WTC11 (cell line): ENCODE measurements around the gene PAK5. TPM values are rescaled to one million over a fixed set of nuclear protein-coding genes. Genes with fewer than 3 reads are reported as not detected.

Experiments
- ATAC-seq: fragments of 200-7000 bp; cut with Tn5 transposase; 2 replicates; pipeline ENCODE4 v1.10.0; 2021; ENCODE audit warnings: mild to moderate bottlenecking, moderate library complexity
- CTCF ChIA-PET: fragments of 300-600 bp; sonication (Branson Sonifier 250); formaldehyde crosslinking; loops from one replicate; lab custom pipeline; 2021; ENCODE audit warnings: antibody characterized with exemption; lab: Charles Lee
- POLR2A ChIA-PET: fragments of 350-600 bp; sonication (Branson Sonifier 250); formaldehyde crosslinking; loops from one replicate; lab custom pipeline; 2021; ENCODE audit warnings: antibody characterized with exemption; lab: Charles Lee
- DNase-seq: peaks from one replicate; pipeline ENCODE4 v3.0.0; 2021; ENCODE audit warnings: low spot score
- H3K27ac Mint-ChIP-seq: 2 replicates; pipeline ENCODE4 v1.8.0; 2021; ENCODE audit warnings: mixed read lengths
- H3K27me3 Mint-ChIP-seq: 2 replicates; pipeline ENCODE4 v1.8.0; 2021; ENCODE audit warnings: low read depth, mild to moderate bottlenecking, moderate library complexity, mixed read lengths
- H3K36me3 Mint-ChIP-seq: 2 replicates; pipeline ENCODE4 v1.8.0; 2021; ENCODE audit warnings: mixed read lengths
- H3K4me1 Mint-ChIP-seq: 2 replicates; pipeline ENCODE4 v1.8.0; 2022; ENCODE audit warnings: mixed read lengths
- H3K4me3 Mint-ChIP-seq: 2 replicates; pipeline ENCODE4 v1.8.0; 2021; ENCODE audit warnings: mild to moderate bottlenecking, moderate library complexity, mixed read lengths
- H3K9me3 Mint-ChIP-seq: 2 replicates; pipeline ENCODE4 v1.8.0; 2021; ENCODE audit warnings: mixed read lengths
- ETV6 ChIP-seq: sonication (generic); formaldehyde crosslinking; IDR thresholded peaks from 2 replicates; pipeline ENCODE4 v1.8.1; 2022; ENCODE audit warnings: mild to moderate bottlenecking, missing genetic modification reagents
- FOXJ3 ChIP-seq: sonication (generic); formaldehyde crosslinking; IDR thresholded peaks from 2 replicates; pipeline ENCODE4 v1.9.0; 2021; ENCODE audit warnings: missing genetic modification reagents, mild to moderate bottlenecking, borderline replicate concordance
- JUN ChIP-seq: sonication (generic); formaldehyde crosslinking; IDR thresholded peaks from 2 replicates; pipeline ENCODE4 v1.8.0; 2023; ENCODE audit warnings: mild to moderate bottlenecking, missing genetic modification reagents
- KAT7 ChIP-seq: sonication (generic); formaldehyde crosslinking; IDR thresholded peaks from 2 replicates; pipeline ENCODE4 v1.8.1; 2023; ENCODE audit warnings: missing genetic modification reagents, mild to moderate bottlenecking, borderline replicate concordance
- MXD4 ChIP-seq: fragments of 250-450 bp; sonication (Bioruptor Pico); IDR thresholded peaks from 2 replicates; pipeline ENCODE4 v1.8.0; 2021; ENCODE audit warnings: mild to moderate bottlenecking, moderate library complexity, borderline replicate concordance
- NFATC4 ChIP-seq: fragments of 250-450 bp; sonication (Bioruptor Pico); IDR thresholded peaks from 2 replicates; pipeline ENCODE4 v1.9.0; 2021; ENCODE audit warnings: mild to moderate bottlenecking
- NR3C1 ChIP-seq: sonication (generic); formaldehyde crosslinking; conservative IDR thresholded peaks from 2 replicates; pipeline ENCODE4 v1.8.1; 2023; ENCODE audit warnings: low read depth, mild to moderate bottlenecking, missing genetic modification reagents
- PRRX2 ChIP-seq: fragments of 250-450 bp; sonication (Bioruptor Pico); IDR thresholded peaks from 2 replicates; pipeline ENCODE4 v1.8.0; 2021; ENCODE audit warnings: mild to moderate bottlenecking
- SMAD3 ChIP-seq: sonication (generic); formaldehyde crosslinking; IDR thresholded peaks from 2 replicates; pipeline ENCODE4 v1.8.0; 2022; ENCODE audit warnings: missing genetic modification reagents, mild to moderate bottlenecking, borderline replicate concordance
- SMAD4 ChIP-seq: sonication (generic); formaldehyde crosslinking; IDR thresholded peaks from 2 replicates; pipeline ENCODE4 v1.8.0; 2022; ENCODE audit warnings: mild to moderate bottlenecking, missing genetic modification reagents
- SOX15 ChIP-seq: fragments of 250-450 bp; sonication (Bioruptor Pico); IDR thresholded peaks from 2 replicates; pipeline ENCODE4 v1.9.0; 2021; ENCODE audit warnings: mild to moderate bottlenecking
- TEAD1 ChIP-seq: sonication (generic); formaldehyde crosslinking; IDR thresholded peaks from 2 replicates; pipeline ENCODE4 v1.8.0; 2022; ENCODE audit warnings: mild to moderate bottlenecking, missing genetic modification reagents
- ZBTB21 ChIP-seq: sonication (generic); formaldehyde crosslinking; IDR thresholded peaks from 2 replicates; pipeline ENCODE4 v1.8.1; 2023; ENCODE audit warnings: mild to moderate bottlenecking, missing genetic modification reagents, borderline replicate concordance
- ZNF232 ChIP-seq: sonication (generic); formaldehyde crosslinking; IDR thresholded peaks from 2 replicates; pipeline ENCODE4 v1.8.0; 2022; ENCODE audit warnings: mild to moderate bottlenecking, missing genetic modification reagents
- ZNF263 ChIP-seq: sonication (generic); formaldehyde crosslinking; IDR thresholded peaks from 2 replicates; pipeline ENCODE4 v1.8.1; 2022; ENCODE audit warnings: low read depth, mild to moderate bottlenecking, moderate library complexity, missing genetic modification reagents
- ZNF671 ChIP-seq: fragments of 250-450 bp; sonication (Bioruptor Pico); IDR thresholded peaks from 2 replicates; pipeline ENCODE4 v1.8.0; 2021; ENCODE audit warnings: mild to moderate bottlenecking
- total RNA-seq: library from RNA; stranded (reverse); gene quantifications from 3 replicates; pipeline ENCODE4 v1.2.3, GENCODE V29; 2021
- TF ChIP-seq, protein P1 (sequence below): sonication (generic); formaldehyde crosslinking; IDR thresholded peaks from 2 replicates; pipeline ENCODE4 v1.8.0; 2023; ENCODE audit warnings: mild to moderate bottlenecking, missing genetic modification reagents
- TF ChIP-seq, protein P2 (sequence below): sonication (generic); formaldehyde crosslinking; IDR thresholded peaks from 2 replicates; pipeline ENCODE4 v1.8.1; 2022; ENCODE audit warnings: missing genetic modification reagents, borderline replicate concordance
- TF ChIP-seq, protein P3 (sequence below): sonication (generic); formaldehyde crosslinking; IDR thresholded peaks from 2 replicates; pipeline ENCODE4 v1.8.0; 2022; ENCODE audit warnings: mild to moderate bottlenecking, missing genetic modification reagents
- TF ChIP-seq, protein P4 (sequence below): sonication (generic); formaldehyde crosslinking; IDR thresholded peaks from 2 replicates; pipeline ENCODE4 v1.8.1; 2023; ENCODE audit warnings: mild to moderate bottlenecking, missing genetic modification reagents, moderate library complexity
- TF ChIP-seq, protein P5 (sequence below): sonication (generic); formaldehyde crosslinking; conservative IDR thresholded peaks from 2 replicates; pipeline ENCODE4 v1.8.1; 2023; ENCODE audit warnings: mild to moderate bottlenecking, low read depth, missing genetic modification reagents, moderate library complexity
- TF ChIP-seq, protein P6 (sequence below): sonication (generic); formaldehyde crosslinking; IDR thresholded peaks from 2 replicates; pipeline ENCODE4 v1.8.1; 2023; ENCODE audit warnings: mild to moderate bottlenecking, missing genetic modification reagents

The PAK5 gene
- total RNA-seq, 1 experiment from 2014 or later = 0.31 TPM

DNA sequence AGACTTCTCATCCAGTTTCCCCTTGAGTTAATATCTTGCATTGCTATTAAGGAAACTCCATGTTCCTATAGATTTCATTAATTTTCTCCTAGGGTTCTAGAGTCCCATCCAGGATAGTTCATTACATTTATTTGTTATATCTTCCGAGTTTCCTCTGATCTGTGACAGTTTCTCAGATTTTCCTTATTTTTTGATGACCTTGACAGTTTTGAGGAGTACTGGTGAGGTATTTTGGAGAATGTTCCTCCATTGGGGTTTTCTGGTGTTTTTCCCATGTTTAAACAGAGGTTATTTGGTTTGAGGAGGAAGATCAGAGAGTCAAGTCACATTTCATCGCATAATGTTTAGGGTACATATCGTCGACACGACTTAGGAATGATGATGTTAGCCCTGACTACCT is 256.7 kb downstream of the PAK5 start:
- no peak for DNase-seq
- Mint-ChIP-seq H3K36me3 (no peaks in the 10 kb centered on the region), H3K4me1 (peaks cover 7% of the 10 kb centered on the region), H3K4me3 (no peak overlapping the region), H3K27me3 (peaks cover 6% of the 10 kb centered on the region; the same call in 1 of the 2 replicates), H3K9me3 (no peaks in the 10 kb centered on the region), H3K27ac (no peak overlapping the region)
- ChIA-PET POLR2A (no interaction called here), CTCF (no interaction called here)
- no peak for ATAC-seq
- TF ChIP-seq JUN (CRISPR knock-in tag) = no peak
- TF ChIP-seq, protein P1, sequence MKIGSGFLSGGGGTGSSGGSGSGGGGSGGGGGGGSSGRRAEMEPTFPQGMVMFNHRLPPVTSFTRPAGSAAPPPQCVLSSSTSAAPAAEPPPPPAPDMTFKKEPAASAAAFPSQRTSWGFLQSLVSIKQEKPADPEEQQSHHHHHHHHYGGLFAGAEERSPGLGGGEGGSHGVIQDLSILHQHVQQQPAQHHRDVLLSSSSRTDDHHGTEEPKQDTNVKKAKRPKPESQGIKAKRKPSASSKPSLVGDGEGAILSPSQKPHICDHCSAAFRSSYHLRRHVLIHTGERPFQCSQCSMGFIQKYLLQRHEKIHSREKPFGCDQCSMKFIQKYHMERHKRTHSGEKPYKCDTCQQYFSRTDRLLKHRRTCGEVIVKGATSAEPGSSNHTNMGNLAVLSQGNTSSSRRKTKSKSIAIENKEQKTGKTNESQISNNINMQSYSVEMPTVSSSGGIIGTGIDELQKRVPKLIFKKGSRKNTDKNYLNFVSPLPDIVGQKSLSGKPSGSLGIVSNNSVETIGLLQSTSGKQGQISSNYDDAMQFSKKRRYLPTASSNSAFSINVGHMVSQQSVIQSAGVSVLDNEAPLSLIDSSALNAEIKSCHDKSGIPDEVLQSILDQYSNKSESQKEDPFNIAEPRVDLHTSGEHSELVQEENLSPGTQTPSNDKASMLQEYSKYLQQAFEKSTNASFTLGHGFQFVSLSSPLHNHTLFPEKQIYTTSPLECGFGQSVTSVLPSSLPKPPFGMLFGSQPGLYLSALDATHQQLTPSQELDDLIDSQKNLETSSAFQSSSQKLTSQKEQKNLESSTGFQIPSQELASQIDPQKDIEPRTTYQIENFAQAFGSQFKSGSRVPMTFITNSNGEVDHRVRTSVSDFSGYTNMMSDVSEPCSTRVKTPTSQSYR (CRISPR knock-in tag) = no peak
- TF ChIP-seq ZNF232 (CRISPR knock-in tag) = no peak
- TF ChIP-seq, protein P2, sequence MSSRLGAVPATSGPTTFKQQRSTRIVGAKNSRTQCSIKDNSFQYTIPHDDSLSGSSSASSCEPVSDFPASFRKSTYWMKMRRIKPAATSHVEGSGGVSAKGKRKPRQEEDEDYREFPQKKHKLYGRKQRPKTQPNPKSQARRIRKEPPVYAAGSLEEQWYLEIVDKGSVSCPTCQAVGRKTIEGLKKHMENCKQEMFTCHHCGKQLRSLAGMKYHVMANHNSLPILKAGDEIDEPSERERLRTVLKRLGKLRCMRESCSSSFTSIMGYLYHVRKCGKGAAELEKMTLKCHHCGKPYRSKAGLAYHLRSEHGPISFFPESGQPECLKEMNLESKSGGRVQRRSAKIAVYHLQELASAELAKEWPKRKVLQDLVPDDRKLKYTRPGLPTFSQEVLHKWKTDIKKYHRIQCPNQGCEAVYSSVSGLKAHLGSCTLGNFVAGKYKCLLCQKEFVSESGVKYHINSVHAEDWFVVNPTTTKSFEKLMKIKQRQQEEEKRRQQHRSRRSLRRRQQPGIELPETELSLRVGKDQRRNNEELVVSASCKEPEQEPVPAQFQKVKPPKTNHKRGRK (CRISPR knock-in tag) = no peak
- no peak for TF ChIP-seq SMAD4 (CRISPR knock-in tag)
- TF ChIP-seq, protein P3, sequence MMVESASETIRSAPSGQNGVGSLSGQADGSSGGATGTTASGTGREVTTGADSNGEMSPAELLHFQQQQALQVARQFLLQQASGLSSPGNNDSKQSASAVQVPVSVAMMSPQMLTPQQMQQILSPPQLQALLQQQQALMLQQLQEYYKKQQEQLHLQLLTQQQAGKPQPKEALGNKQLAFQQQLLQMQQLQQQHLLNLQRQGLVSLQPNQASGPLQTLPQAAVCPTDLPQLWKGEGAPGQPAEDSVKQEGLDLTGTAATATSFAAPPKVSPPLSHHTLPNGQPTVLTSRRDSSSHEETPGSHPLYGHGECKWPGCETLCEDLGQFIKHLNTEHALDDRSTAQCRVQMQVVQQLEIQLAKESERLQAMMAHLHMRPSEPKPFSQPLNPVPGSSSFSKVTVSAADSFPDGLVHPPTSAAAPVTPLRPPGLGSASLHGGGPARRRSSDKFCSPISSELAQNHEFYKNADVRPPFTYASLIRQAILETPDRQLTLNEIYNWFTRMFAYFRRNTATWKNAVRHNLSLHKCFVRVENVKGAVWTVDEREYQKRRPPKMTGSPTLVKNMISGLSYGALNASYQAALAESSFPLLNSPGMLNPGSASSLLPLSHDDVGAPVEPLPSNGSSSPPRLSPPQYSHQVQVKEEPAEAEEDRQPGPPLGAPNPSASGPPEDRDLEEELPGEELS (CRISPR knock-in tag) = no peak
- TF ChIP-seq, protein P4, sequence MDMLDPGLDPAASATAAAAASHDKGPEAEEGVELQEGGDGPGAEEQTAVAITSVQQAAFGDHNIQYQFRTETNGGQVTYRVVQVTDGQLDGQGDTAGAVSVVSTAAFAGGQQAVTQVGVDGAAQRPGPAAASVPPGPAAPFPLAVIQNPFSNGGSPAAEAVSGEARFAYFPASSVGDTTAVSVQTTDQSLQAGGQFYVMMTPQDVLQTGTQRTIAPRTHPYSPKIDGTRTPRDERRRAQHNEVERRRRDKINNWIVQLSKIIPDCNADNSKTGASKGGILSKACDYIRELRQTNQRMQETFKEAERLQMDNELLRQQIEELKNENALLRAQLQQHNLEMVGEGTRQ = no peak
- TF ChIP-seq FOXJ3 = no peak
- TF ChIP-seq NR3C1 (CRISPR knock-in tag) = no peak
- no peak for TF ChIP-seq KAT7 (CRISPR knock-in tag)
- TF ChIP-seq SOX15 (CRISPR knock-in tag) = no peak
- TF ChIP-seq ZNF671 (CRISPR knock-in tag) = no peak
- no peak for TF ChIP-seq NFATC4 (CRISPR knock-in tag)
- no peak for TF ChIP-seq SMAD3 (CRISPR knock-in tag)
- no peak for TF ChIP-seq TEAD1 (CRISPR knock-in tag)
- TF ChIP-seq PRRX2 (CRISPR knock-in tag) = no peak
- TF ChIP-seq ETV6 (CRISPR knock-in tag) = no peak

DNA sequence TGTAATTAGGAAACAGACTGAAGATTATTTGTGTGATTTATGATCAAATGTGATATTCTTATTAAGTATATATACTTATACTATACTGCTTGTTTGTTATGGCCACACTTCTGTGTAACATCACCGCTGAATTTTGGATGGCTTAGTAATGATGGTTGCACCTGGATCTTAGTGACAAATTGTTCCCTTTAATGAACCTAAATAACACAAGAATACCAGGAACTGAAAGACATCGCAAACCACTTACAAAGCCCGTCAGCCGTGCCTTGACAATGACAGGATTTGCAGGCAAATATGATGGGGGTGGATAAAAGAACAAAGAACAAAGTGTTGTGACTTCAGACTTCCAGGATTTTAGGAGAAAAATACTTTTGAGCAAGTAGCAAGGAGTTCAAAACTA is 257.4 kb downstream of the PAK5 start:
- no peaks in the 10 kb centered on the region for H3K36me3 Mint-ChIP-seq
- no peaks in the 10 kb centered on the region for H3K9me3 Mint-ChIP-seq
- ATAC-seq (no peak), DNase-seq (no peak)
- peaks cover 10% of the 10 kb centered on the region for H3K27me3 Mint-ChIP-seq
- H3K4me1 Mint-ChIP-seq = peaks cover 13% of the 10 kb centered on the region
- ChIA-PET POLR2A (no interaction called here), CTCF (no interaction called here)
- no peak overlapping the region for H3K27ac Mint-ChIP-seq
- H3K4me3 Mint-ChIP-seq = no peak overlapping the region
- TF ChIP-seq TEAD1 (CRISPR knock-in tag) (no peak), NR3C1 (CRISPR knock-in tag) (no peak), MXD4 (CRISPR knock-in tag) (no peak), ZNF263 (CRISPR knock-in tag) (no peak), ZBTB21 (CRISPR knock-in tag) (no peak), JUN (CRISPR knock-in tag) (no peak), SMAD4 (CRISPR knock-in tag) (no peak)
- TF ChIP-seq, protein P5, sequence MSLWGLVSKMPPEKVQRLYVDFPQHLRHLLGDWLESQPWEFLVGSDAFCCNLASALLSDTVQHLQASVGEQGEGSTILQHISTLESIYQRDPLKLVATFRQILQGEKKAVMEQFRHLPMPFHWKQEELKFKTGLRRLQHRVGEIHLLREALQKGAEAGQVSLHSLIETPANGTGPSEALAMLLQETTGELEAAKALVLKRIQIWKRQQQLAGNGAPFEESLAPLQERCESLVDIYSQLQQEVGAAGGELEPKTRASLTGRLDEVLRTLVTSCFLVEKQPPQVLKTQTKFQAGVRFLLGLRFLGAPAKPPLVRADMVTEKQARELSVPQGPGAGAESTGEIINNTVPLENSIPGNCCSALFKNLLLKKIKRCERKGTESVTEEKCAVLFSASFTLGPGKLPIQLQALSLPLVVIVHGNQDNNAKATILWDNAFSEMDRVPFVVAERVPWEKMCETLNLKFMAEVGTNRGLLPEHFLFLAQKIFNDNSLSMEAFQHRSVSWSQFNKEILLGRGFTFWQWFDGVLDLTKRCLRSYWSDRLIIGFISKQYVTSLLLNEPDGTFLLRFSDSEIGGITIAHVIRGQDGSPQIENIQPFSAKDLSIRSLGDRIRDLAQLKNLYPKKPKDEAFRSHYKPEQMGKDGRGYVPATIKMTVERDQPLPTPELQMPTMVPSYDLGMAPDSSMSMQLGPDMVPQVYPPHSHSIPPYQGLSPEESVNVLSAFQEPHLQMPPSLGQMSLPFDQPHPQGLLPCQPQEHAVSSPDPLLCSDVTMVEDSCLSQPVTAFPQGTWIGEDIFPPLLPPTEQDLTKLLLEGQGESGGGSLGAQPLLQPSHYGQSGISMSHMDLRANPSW (CRISPR knock-in tag) = no peak
- TF ChIP-seq, protein P6, sequence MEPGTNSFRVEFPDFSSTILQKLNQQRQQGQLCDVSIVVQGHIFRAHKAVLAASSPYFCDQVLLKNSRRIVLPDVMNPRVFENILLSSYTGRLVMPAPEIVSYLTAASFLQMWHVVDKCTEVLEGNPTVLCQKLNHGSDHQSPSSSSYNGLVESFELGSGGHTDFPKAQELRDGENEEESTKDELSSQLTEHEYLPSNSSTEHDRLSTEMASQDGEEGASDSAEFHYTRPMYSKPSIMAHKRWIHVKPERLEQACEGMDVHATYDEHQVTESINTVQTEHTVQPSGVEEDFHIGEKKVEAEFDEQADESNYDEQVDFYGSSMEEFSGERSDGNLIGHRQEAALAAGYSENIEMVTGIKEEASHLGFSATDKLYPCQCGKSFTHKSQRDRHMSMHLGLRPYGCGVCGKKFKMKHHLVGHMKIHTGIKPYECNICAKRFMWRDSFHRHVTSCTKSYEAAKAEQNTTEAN (CRISPR knock-in tag) = no peak
